Stimulated activated CD8-positive, alpha-beta memory T cell treated with anti-CD3 and anti-CD28 coated beads, Interleukin-4, amount 100 ng/mL, for 4 hours (primary cell): ENCODE results near the gene FHOD3.
"Not testable (repeated sequence)": the region's sequence is repeated elsewhere in the genome, so short reads cannot be mapped to it uniquely, and the experiment has no call there.

Source experiments
- DNase-seq, 2 donors: peaks; one replicate each; pipeline ENCODE4 v3.0.0-alpha.2; 2020; ENCODE audit warnings: low read depth in 2 of 2, low spot score in 1 of 2

The FHOD3 gene

DNA sequence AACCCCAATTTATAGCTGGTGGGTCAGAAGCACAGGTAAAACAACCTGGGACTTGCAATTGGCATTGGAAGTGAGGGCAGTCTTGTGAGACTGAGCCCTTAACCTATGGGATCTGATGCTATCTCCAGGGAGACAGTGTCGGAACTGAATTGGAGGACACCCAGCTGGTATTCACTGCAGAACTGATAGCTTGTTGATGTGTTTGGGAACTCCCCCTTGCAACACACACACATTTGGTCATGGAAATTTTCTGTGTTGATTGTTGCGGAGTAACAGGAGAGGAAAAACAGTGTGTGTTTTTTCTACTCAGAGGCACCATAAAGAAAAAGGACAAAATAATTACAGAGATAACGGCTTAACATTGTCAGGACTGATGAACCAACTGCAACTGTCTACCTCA lies 515.2 kb downstream of the FHOD3 start:
- DNase-seq, result no peak

DNA sequence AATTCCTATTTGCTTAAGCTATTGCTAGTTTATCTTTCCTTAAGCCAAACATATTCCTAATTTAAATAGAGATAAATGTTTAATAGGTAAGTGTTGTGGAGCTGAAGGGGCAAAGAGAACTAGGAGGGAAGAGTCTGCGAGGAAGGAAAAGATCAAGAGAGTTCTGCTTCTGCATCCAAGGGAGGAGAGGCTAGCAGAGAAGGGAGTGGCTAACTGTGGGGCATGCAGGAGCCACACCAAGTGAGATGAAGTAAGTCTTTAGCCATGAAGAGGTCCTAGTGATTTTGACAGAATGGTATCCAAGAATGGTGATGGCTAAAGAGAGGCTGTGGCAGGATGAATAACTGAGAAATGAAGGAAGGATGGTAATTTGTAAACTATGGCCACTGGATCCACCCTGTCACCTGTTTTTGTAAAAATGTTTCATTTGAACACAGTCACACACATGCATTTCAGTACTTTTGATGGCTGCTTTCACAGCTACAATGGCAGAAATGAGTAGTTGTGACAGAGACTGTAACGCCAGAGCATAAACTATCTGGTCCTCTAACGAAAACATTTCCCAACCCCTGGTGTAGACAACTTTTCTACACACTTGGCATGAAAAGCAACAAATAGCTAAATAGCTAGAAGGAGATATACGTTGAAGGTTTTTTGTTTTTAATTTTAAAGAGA lies 515.7 kb downstream of the FHOD3 start:
- no peak for DNase-seq

DNA sequence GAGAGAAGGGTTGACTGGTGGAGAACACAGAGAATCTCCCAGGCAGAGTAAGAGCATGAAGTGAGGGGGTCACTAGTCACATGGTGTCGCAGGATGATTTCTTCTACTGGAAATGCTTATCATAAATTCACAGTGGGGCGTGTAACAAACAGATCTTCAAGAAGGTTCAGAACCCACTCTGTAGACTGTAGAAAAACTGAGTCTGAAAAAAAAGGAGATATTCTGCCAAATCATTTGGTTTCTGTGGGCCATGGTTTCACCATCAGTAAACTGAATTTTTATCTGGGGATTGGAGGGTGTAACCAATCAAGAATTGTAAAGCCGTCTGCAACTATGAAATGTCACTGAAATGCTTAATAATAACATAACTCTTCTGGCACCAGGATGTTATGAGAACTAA lies 516.3 kb downstream of the FHOD3 start:
- no peak for DNase-seq

DNA sequence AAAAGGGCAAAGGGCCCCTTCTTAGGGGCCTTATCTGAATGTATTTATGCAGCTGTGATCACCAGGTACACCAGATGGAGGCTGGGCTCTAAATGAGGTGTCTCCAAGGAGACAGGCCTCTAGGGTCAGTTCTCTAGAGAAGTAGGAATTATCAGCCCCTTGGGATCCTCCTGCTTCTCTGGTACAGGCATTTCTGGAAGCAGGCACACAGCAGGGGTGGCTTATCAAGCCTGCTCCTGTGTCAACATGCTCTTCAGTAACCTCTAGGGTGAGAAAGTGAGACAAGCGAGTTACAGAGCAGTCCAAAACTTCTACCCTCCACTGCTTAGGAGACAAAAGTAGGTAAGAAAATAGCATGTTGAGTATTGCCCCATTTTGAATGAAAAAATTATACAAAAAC lies 517.5 kb downstream of the FHOD3 start:
- no peak for DNase-seq

DNA sequence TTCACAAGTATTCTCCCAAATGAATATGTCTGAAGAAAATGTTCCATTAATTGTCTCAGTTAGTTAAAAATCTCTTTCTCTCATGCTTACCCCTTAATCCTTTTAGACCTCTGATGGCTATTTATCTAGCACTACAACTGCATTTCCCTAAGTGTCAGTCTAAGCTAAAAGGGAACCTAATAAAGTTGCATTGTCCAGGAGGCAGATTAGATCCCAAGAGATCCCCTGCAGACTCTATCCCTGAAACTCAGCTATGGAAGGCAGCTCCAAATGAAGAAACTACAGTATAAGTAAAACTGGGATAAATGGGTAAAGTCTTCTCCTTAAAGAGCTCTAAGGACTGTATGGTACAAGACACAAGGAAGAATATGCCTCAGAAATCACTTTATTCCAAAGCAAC lies 518.6 kb downstream of the FHOD3 start:
- DNase-seq, result not testable (repeated sequence)

DNA sequence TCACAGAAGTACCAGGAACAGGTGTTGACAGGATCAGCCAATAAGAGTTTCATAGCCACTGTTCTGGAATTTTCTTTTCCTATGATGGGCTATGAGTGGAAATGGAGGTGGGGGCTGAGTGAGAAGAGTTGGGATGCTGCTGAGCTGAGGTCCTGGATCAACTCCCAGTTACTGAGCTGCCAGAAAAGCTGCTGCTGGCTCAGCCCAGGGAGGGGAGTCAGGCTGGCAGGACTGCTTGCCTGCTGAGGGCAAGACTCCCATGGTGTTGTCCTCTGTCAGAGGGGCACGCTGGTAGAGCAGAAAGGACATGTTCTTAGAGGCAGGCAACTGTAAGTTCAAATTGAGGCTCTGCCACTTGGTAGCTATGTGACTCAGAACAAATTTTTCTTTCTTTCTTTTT lies 519.5 kb downstream of the FHOD3 start:
- DNase-seq, result no peak

DNA sequence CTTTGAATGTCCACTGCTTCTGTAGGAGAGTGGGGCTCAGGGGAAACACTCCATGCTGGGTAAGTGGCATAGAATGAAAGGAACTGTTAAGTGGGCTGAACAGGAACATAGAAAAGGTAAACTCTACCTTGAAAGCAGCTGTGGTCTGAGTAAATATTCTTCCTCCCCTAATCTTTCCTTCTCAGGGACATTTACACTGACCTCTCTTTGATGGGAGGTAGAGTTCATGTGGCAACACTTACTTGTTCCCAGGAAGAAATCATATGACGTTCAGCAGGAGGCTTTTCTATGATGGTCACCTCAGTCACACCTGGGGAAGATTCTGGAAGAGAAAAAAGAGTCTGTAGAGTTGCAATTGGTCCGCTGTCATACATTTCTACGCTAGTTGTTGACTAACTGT lies 521.1 kb downstream of the FHOD3 start:
- no peak for DNase-seq

DNA sequence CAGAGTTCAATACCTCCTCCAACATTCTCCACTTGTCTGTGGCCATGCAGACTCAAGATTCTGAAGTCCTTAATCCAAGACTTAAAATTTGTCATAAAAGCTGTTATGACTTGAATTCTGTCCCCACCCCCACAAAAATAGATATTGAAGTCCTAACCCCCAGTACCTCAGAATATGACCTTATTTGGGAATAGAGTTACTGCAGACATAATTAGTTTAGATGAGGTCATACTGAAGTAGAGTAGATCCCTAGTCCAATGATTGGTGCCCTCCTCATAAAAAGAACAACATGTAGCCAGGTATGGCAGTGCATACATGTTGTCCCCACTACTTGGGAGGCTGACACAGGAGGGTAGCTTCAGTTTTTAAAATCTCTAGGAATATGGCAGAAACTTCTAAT lies 522.1 kb downstream of the FHOD3 start:
- no peak for DNase-seq

DNA sequence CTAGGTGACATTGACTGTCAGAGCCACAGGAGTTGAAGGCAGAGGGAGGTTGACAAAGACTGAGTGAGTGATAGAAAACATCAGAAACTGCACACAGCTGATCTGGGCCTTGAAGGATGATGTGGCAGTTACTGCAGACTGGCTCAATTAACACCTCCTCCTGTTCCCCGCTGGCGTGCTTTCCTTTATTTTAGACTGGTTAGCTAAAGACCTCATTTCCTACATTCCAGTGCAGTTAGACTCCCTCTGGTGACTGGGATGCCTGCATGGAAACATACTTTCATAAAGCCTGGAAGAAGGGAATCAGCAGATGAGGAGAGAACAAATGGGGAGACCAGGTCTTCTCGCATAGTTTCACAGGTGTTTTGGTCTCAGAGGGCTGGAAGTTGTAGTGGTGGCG lies 524.2 kb downstream of the FHOD3 start:
- DNase-seq, result no peak

DNA sequence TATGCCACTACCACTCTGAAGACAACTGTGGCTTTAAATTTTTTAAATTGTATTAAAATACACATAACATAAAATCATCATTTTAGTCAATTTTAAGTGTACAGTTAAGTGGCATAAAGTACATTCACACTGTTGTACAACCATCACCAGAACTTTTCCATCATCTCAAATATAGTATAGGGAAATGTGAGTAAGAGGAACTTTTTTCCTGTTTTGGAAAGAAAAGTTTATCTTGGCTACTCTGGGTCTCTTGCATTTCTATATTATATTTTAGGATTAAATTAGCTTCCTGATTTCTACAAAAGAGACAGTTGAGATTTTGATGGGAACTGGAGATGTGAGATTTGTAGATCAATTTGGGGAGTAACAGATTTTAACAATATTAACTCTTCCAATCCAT lies 528.0 kb downstream of the FHOD3 start:
- DNase-seq, result no peak

DNA sequence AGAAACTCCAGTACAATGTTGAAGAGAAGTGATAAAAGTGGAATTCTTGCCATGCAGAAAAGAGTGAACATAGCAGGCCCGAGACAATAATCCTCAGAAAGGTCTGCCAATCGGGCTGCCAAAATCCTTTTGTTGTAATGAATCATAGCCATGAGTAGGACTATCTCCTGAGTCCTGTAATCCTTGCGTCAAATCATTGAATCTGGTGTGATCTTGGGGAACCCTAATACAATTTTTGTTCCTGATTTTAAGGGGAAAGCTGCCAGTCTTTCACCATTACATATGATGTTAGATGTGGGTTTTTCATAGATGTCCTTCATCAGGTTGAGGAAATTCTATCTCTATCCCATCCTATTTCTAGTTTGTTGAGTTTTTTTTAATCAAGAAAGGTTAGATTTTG lies 529.0 kb downstream of the FHOD3 start:
- no peak for DNase-seq

DNA sequence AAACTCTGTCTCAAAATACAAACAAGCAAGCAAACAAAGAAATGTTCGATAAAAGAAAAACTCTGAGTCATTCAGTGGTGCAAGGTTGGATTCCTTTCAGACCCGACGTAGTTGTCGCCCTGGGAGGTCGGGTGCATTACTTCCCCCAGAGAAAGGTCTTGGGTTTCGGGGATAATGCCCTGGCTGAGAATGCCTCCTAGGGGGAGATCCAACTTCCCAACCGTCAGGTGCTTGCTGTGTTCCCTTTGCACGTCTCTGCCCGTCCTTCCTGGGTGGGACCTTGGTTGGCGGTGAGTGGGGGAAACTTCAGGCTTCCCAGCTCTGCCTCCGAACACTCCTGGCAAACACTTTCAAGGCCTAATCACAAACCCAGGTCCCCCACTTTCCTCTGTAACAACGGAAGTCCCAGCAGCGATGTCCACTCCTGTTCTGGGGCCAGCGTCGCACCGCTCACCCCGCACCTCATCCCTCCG lies 530.7 kb downstream of the FHOD3 start:
- DNase-seq, result no peak

DNA sequence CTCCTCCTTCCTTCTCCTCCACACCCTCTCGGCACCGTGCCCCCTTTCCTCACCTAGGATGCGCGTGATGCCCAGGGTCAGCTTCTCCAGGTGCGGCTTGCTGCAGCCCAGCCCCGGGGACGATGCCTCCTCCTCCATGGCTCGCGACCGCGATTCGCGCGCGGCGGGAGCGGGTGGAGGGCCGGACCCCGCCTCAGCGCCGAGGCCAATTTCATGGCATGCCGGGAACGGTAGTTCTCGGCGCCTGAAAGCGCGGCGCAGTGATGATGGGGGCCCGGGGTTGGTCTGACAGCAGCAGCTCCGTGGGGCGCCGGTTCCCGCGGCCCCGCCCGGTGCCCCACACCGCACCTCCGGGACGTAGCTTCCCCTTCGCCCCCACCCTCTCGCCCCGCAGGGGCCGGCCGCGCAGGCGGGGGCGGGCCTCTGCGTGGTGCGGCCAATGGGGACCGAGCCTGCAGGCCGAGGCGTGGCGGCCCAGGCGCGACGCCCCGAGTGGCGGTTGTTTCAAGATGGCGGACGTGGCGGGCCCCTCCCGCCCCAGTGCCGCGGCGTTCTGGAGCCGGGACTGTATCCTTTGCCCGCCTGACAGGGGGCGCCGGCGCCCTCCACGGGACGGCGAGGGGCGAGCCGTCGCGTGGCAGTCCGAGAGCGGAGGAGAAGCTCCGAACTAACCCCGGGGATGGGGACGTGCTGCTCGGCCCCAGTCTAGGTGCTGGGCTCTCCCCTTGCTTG lies 531.3 kb downstream of the FHOD3 start, which contains the start of the genes KIAA1328 and TPGS2:
Gene KIAA1328 (plus strand): TSS at position 498 of the 732 bp plus-strand sequence. CDS start 12 bp downstream, at position 510.
Gene TPGS2 (minus strand): TSS at position 373 of the 732 bp plus-strand sequence. CDS start 235 bp downstream, at position 138.
- DNase-seq, result peak; percentile 53 to 69
